Endothelial cell of umbilical vein (primary cell): Measurements from ENCODE around the gene SGPP1. TPM values are rescaled to one million over a fixed set of nuclear protein-coding genes. Genes with fewer than 3 reads are reported as not detected.
"Not testable (repeated sequence)": the region's sequence is repeated elsewhere in the genome, so short reads cannot be mapped to it uniquely, and the experiment has no call there.

Source experiments
- BruUV-seq: library from RNA; stranded (reverse); fragments of 400-500 nt; replicated peaks from 2 replicates; lab custom pipeline; 2021; lab: Mats Ljungman, UMichigan
- CTCF ChIA-PET: fragments of 300-600, 350-600 bp; sonication (Branson Sonifier 250); formaldehyde crosslinking; loops from one replicate; lab custom pipeline; 2021; ENCODE audit warnings: antibody characterized with exemption, inconsistent platforms; lab: Charles Lee
- POLR2A ChIA-PET: fragments of 300-600, 350-600 bp; sonication (Branson Sonifier 250); formaldehyde crosslinking; loops from one replicate; lab custom pipeline; 2021; ENCODE audit warnings: antibody characterized with exemption, inconsistent platforms; lab: Charles Lee
- DNase-seq: peaks from one replicate; pipeline ENCODE4 v3.0.0-alpha.2; 2011; ENCODE audit warnings: low read depth, low spot score
- FAIRE-seq: peaks from 2 replicates; lab custom pipeline; 2011; peaks lifted over from hg19 to GRCh38; lab: Jason Lieb, UNC
- H2AFZ ChIP-seq: 2 replicates; pipeline ENCODE4 v1.6.0; 2012; ENCODE audit warnings: low read depth, low read length, control low read depth, inconsistent platforms
- H3K27ac ChIP-seq: 2 replicates; pipeline ENCODE4 v1.5.1; 2011; ENCODE audit warnings: low read depth, mild to moderate bottlenecking, control low read depth, low read length, moderate library complexity; ENCODE audit not compliant: insufficient read depth
- H3K27me3 ChIP-seq, 2 experiments: 2 replicates each; pipeline versions ENCODE4 v1.6.0 to v1.6.1; 2011; ENCODE audit warnings: low read length in 2 of 2, mixed read lengths in 1 of 2; ENCODE audit not compliant: control insufficient read depth in 2 of 2, insufficient read depth in 2 of 2
- H3K36me3 ChIP-seq, 2 experiments: 2 replicates in 1 of 2; 3 replicates in 1 of 2; pipeline ENCODE4 v1.5.1; 2011; ENCODE audit warnings: low read length in 2 of 2, mild to moderate bottlenecking in 1 of 2, moderate library complexity in 1 of 2; ENCODE audit not compliant: control insufficient read depth in 2 of 2, insufficient read depth in 2 of 2; ENCODE audit errors: extremely low read depth in 1 of 2
- H3K4me1 ChIP-seq: 3 replicates; pipeline ENCODE4 v1.5.1; 2011; ENCODE audit warnings: mild to moderate bottlenecking, low read length; ENCODE audit not compliant: control insufficient read depth, insufficient read depth; ENCODE audit errors: extremely low read depth
- H3K4me2 ChIP-seq: 2 replicates; pipeline ENCODE4 v1.6.1; 2011; ENCODE audit warnings: low read length, control low read depth, mixed read lengths; ENCODE audit not compliant: insufficient read depth
- H3K4me3 ChIP-seq, 3 experiments: fragments of 200-600 bp in 1 of 3; sonication (generic), shearing (Covaris generic) in 1 of 3; replicated peaks in 1 of 3; 2 replicates each; pipeline ENCODE4 v1.5.1; 2011 to 2016; ENCODE audit warnings: control low read depth in 3 of 3, low read length in 3 of 3, mild to moderate bottlenecking in 2 of 3, inconsistent platforms in 1 of 3, low read depth in 1 of 3, moderate library complexity in 1 of 3; ENCODE audit not compliant: insufficient read depth in 1 of 3
- H3K79me2 ChIP-seq: 2 replicates; pipeline ENCODE4 v1.6.0; 2012; ENCODE audit warnings: low read length, inconsistent platforms; ENCODE audit not compliant: control insufficient read depth, insufficient read depth
- H3K9ac ChIP-seq: replicated peaks from 2 replicates; pipeline ENCODE3; 2011; ENCODE audit warnings: low read length, control low read depth; ENCODE audit not compliant: insufficient read depth; ENCODE audit errors: extremely low read depth
- H3K9me1 ChIP-seq: replicated peaks from 3 replicates; pipeline ENCODE4 v1.6.0; 2011; ENCODE audit warnings: mild to moderate bottlenecking, low read length; ENCODE audit not compliant: control insufficient read depth, insufficient read depth; ENCODE audit errors: extremely low read depth
- H3K9me3 ChIP-seq: replicated peaks from 2 replicates; pipeline ENCODE4 v1.5.1; 2012; ENCODE audit warnings: low read length, inconsistent platforms; ENCODE audit not compliant: control insufficient read depth, insufficient read depth
- H4K20me1 ChIP-seq: replicated peaks from 2 replicates; pipeline ENCODE3; 2011; ENCODE audit warnings: mild to moderate bottlenecking, low read length; ENCODE audit not compliant: control insufficient read depth, insufficient read depth; ENCODE audit errors: extremely low read depth
- EZH2 ChIP-seq: IDR thresholded peaks from 2 replicates; pipeline ENCODE4 v1.6.1; 2012; ENCODE audit warnings: borderline replicate concordance, low read depth, mild to moderate bottlenecking, moderate library complexity, low read length, inconsistent platforms; ENCODE audit not compliant: severe bottlenecking
- FOS ChIP-seq: IDR thresholded peaks from 2 replicates; pipeline ENCODE4 v1.6.1; 2011; ENCODE audit warnings: mild to moderate bottlenecking, low read length, moderate library complexity, borderline replicate concordance; ENCODE audit not compliant: insufficient read depth
- GATA2 ChIP-seq: IDR thresholded peaks from 2 replicates; pipeline ENCODE4 v1.7.0; 2011; ENCODE audit warnings: low read depth, mild to moderate bottlenecking, moderate library complexity, mixed read lengths, low read length; ENCODE audit not compliant: insufficient read length, insufficient read depth
- JUN ChIP-seq: IDR thresholded peaks from 2 replicates; pipeline ENCODE4 v1.6.1; 2011; ENCODE audit warnings: borderline replicate concordance, low read depth; ENCODE audit not compliant: insufficient read length, insufficient read depth
- MAX ChIP-seq: IDR thresholded peaks from 2 replicates; pipeline ENCODE4 v1.6.1; 2011; ENCODE audit not compliant: insufficient read depth, insufficient read length
- POLR2AphosphoS5 ChIP-seq: IDR thresholded peaks from 2 replicates; pipeline ENCODE4 v1.6.1; 2012; ENCODE audit warnings: low read depth, mild to moderate bottlenecking, control low read depth, low read length, moderate library complexity; ENCODE audit not compliant: insufficient read depth
- dilution Hi-C: fragments of 300-500 bp; cut with MboI; formaldehyde crosslinking; loops from one replicate; pipeline ENCODE4 v1.15.0; 2019; ENCODE audit warnings: low sequenced_read_pairs; ENCODE audit not compliant: extremely low pct_ligation_motif_present
- intact Hi-C: fragments of 100-400 bp; cut with micrococcal nuclease; formaldehyde crosslinking; loops from one replicate; pipeline ENCODE4 v1.10.0; 2022
- polyA plus RNA-seq, 4 experiments: library from polyadenylated mRNA; depleted of rRNA in 3 of 4; stranded (reverse) in 3 of 4; unstranded in 1 of 4; fragments of >200 nt; gene quantifications; 2 replicates each; pipeline versions ENCODE4 v1.2.1 to v1.2.3, GENCODE V29; 2011 to 2012; ENCODE audit warnings: missing spikeins in 1 of 4
- total RNA-seq: library from RNA; stranded (reverse); gene quantifications from 2 replicates; pipeline ENCODE4 v1.2.3, GENCODE V29; 2021

The SGPP1 gene
- total and polyA plus RNA-seq, 2 donors (not counting 3 experiments of a cell fraction or from before 2014, with no cell fraction given): 6.2 to 7.9 TPM

GRCh38 chr14:63662776-63663175 is 65.1 kb downstream of the SGPP1 start:
- Histone ChIP-seq H3K36me3 (no peaks in the 10 kb centered on the region), H3K27ac (no peak overlapping the region), H3K27me3 (no peaks in the 10 kb centered on the region), H3K79me2 (no peaks in the 10 kb centered on the region), H3K9ac (no peak overlapping the region), H3K4me1 (no peaks in the 10 kb centered on the region), H2AFZ (no peak overlapping the region), H3K9me1 (no peaks in the 10 kb centered on the region), H3K4me3 (no peak overlapping the region), H3K9me3 (no peaks in the 10 kb centered on the region), H3K4me2 (no peak overlapping the region), H4K20me1 (no peaks in the 10 kb centered on the region)
- TF ChIP-seq FOS (no peak), POLR2AphosphoS5 (no peak), JUN (no peak), MAX (no peak), GATA2 (no peak), EZH2 (no peak)
- intact Hi-C loops: no loop called here
- POLR2A ChIA-PET: no interaction called here
- no TSS peak for BruUV-seq
- dilution Hi-C loops: no loop called here
- CTCF ChIA-PET: no interaction called here
- DNase-seq (no peak), FAIRE-seq (no peak)

- POLR2A ChIA-PET: not testable (repeated sequence)
These were observed 66.0 kb downstream of the SGPP1 start for GRCh38 chr14:63661881-63662280.

More at GRCh38 chr14:63661881-63662280, 66.0 kb downstream of the SGPP1 start:
- H3K36me3 ChIP-seq, H3K9me3 ChIP-seq, H2AFZ ChIP-seq, DNase-seq, H3K79me2 ChIP-seq, H3K27me3 ChIP-seq, dilution Hi-C loops, FAIRE-seq, BruUV-seq, intact Hi-C loops, H4K20me1 ChIP-seq, H3K9ac ChIP-seq, CTCF ChIA-PET, H3K4me2 ChIP-seq, H3K9me1 ChIP-seq, H3K4me1 ChIP-seq, H3K4me3 ChIP-seq, H3K27ac ChIP-seq: not testable (repeated sequence)
